ENCODE results near the gene CSF1R.
A peak's percentile ranks its signal among the peaks of the same experiment; 100 is the strongest.
"Not testable (repeated sequence)": the region's sequence is repeated elsewhere in the genome, so short reads cannot be mapped to it uniquely, and the experiment has no call there.

Gene CSF1R

DNA sequence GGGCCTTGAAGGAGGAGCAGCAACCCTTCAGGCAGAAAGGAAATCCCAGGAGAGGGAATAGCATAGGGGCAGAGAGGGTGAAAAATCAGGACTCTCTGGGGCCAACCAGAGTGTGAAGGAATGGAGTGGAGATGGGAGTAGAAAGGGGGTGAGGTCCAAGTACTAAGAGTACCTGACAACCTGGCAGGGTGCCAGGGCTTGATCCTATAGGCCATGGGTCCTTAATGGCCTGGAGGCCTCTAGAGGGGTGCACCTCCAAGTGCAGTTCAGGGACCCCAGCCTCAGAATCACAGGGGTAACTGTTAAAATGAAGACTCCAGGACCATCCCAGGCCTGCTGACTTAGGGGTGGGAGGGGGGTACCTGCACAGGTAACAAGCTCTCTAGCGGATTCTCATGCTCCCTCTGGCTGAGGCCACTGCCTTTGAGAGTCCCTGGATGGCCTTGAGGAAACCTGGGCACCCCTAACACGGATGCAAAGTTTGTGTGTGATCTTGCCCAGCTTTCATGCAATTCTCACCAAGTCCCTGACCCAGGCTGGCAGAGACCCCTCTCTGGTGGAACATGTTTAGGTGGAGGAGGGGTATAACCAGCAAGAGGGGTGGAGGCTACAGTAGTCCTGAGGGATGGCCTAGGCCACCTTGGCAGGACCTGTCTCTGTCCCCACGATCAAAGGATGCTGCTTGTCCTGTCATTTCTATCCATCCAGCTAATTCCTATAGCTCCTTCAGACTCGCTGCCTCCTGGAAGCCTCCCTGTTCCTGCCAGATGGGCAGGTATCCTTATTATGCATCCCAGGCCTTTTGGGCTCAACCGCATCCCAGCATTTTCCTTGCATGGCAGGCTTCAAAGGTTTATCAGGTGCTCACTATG, 17.6 kb upstream of the CSF1R start:
- no peak for DNase-seq (ENCODE audit: low spot score)
- in situ Hi-C loops (cut with MboI; ENCODE audit: low pct_unique_long_range_greater_than_20kb, low sequenced_read_pairs, unreplicated experiment), result no loop called here
- TF ChIP-seq, protein P1, sequence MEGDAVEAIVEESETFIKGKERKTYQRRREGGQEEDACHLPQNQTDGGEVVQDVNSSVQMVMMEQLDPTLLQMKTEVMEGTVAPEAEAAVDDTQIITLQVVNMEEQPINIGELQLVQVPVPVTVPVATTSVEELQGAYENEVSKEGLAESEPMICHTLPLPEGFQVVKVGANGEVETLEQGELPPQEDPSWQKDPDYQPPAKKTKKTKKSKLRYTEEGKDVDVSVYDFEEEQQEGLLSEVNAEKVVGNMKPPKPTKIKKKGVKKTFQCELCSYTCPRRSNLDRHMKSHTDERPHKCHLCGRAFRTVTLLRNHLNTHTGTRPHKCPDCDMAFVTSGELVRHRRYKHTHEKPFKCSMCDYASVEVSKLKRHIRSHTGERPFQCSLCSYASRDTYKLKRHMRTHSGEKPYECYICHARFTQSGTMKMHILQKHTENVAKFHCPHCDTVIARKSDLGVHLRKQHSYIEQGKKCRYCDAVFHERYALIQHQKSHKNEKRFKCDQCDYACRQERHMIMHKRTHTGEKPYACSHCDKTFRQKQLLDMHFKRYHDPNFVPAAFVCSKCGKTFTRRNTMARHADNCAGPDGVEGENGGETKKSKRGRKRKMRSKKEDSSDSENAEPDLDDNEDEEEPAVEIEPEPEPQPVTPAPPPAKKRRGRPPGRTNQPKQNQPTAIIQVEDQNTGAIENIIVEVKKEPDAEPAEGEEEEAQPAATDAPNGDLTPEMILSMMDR (IDR thresholded peaks at IDR 0.05; ENCODE audit: extremely low read depth, insufficient read depth, missing control alignments), result no peak

DNA sequence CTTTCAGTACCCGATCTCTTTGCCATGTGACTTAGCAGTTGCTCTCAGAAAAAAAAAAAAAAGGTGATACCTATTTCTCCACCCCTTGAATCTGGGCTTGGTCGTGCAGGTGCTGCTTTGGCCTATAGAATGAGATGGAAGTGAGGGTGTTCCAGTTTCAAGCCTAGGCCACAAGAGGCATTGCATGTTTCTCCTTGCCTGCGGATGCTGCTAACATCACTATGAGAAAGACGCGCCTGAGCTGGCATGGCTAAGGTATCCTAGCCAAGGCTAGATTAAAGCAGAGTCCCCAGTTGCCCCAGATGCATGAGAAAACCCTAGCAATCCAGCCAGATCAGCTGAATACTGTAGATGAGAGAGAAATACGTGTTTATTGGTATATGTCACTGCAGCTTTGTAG, 14.7 kb upstream of the CSF1R start:
- TF ChIP-seq, protein P1 (IDR thresholded peaks at IDR 0.05; ENCODE audit: extremely low read depth, insufficient read depth, missing control alignments), result no peak
- no peak for DNase-seq (ENCODE audit: low spot score)
- in situ Hi-C loops (cut with MboI; ENCODE audit: low pct_unique_long_range_greater_than_20kb, low sequenced_read_pairs, unreplicated experiment), result no loop called here

DNA sequence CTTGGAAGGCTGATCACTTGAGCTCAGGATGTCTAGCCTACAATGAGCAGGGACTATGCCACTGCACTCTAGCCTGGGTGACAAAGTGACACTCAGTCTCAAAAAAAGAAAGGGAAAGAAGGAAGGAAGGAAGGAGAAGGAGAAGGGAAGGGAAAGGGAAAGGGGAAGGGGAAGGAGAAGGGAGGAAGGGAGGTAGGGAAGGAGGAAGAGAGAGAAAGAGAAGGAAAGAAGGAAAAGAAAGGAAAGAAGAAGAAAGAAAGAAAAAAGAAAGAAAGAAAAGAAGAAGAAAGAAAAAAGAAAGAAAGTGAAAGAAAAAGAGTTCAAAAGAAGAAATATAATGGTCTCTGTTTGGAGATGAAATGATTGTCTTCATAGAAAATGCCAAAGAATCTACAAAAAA, 10.8 kb upstream of the CSF1R start:
- TF ChIP-seq, protein P1 (IDR thresholded peaks at IDR 0.05; ENCODE audit: extremely low read depth, insufficient read depth, missing control alignments), result no peak
- no peak for DNase-seq (ENCODE audit: low spot score)
- in situ Hi-C loops (cut with MboI; ENCODE audit: low pct_unique_long_range_greater_than_20kb, low sequenced_read_pairs, unreplicated experiment), result no loop called here

DNA sequence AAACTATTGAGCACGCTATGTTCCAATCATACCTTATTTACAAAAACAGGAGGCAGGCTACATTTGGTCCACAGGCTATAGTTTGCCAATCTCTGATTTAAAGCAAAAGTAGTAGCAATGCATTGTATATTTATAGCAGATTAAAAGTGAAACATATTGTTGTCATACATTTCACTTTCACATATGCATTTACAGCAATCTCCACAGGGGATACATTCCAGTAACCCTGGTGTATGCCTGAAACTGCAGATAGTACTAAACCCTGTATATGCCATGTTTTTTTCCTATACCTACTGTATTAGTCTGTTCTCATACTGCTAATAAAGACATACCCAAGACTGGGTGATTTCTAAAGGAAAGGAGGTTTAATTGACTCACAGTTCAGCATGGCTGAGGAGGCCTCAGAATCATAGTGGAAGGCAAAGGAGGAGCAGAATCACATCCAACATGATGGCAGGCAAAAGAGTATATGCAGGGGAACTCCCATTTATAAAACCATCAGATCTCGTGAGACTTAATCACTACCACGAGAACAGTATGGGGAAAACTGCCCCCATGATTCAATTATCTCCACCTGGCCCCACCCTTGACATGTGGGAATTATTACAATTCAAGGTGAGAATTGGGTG, 5.9 kb upstream of the CSF1R start:
- in situ Hi-C loops (cut with MboI; ENCODE audit: low pct_unique_long_range_greater_than_20kb, low sequenced_read_pairs, unreplicated experiment), result no loop called here
- TF ChIP-seq, protein P1 (IDR thresholded peaks at IDR 0.05; ENCODE audit: extremely low read depth, insufficient read depth, missing control alignments), result no peak
- peak; percentile 57 for DNase-seq (ENCODE audit: low spot score)

DNA sequence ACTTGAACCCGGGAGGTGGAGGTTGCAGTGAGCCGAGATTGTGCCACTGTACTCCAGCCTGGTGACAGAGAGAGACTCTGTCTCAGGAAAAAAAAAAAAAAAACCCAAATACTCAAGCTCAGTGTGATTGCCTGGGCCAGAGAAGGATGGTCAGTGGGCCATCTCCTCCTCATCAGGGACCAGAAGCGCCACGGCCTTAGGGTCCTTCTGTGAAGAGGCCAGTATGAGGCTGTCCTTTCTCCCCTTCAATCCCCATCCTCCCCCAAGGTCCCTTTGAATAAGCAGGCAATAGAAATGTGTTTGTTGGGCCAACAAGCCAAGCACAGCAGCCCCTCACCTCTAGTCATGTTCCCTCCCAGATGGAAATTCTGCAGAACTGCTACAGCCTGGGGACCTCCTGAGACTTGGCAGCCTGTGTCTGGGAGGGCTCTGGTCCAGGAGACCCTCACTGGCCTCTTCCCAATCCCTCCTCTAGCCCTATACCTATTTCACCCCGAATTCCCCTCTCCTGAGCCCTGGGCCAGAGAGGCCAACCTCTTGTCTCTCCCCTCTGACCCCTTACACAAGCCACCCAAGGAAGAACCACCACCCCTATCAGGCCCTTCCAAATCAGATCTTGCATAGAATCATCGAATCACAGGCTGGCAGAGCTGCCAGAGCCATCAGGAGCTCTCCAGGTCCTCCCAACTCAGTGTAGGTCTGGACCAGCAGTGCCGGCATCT, 1.0 kb downstream of the CSF1R start:
- TF ChIP-seq, protein P1 (IDR thresholded peaks at IDR 0.05; ENCODE audit: extremely low read depth, insufficient read depth, missing control alignments), result no peak
- in situ Hi-C loops (cut with MboI; ENCODE audit: low pct_unique_long_range_greater_than_20kb, low sequenced_read_pairs, unreplicated experiment), result no loop called here
- peak; percentile 1 for DNase-seq (ENCODE audit: low spot score)

DNA sequence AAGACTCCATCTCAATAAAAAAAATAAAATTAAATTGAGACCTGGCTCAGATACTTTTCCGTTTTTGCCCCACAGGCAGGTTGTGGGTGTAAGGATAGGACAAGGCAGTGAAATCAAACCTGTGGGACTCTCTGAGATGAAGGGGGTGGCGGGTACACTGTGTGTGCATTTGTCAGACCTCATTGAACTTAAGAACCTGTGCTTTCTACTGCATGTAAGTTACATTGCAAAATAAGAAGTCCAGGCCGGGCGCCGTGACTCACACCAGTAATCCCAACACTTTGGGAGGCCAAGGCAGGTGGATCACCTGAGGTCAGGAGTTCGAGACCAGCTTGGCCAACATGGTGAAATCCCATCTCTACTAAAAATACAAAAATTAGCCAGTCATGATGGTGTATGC, 1.6 kb downstream of the CSF1R start:
- DNase-seq (ENCODE audit: low spot score); in situ Hi-C loops (cut with MboI; ENCODE audit: low pct_unique_long_range_greater_than_20kb, low sequenced_read_pairs, unreplicated experiment): not testable (repeated sequence)

All from GM13977 (cell line).